ENCODE results near the gene GRM8. TPM values are rescaled to one million over a fixed set of nuclear protein-coding genes. Genes with fewer than 3 reads are reported as not detected.
A peak's percentile ranks its signal among the peaks of the same experiment; 100 is the strongest.

GRM8 gene
- total and polyA plus RNA-seq, 8 donors = 0.11 to 1.2 (median 0.89) TPM

- Histone ChIP-seq H3K4me3 (no peak overlapping the region), H3K36me3 (no peaks in the 10 kb centered on the region), H3K4me1 (no peaks in the 10 kb centered on the region), H3K9me3 (no peaks in the 10 kb centered on the region), H3K27me3 (no peaks in the 10 kb centered on the region), H3K27ac (no peak overlapping the region)
- TF ChIP-seq CTCF (IDR thresholded peaks at IDR 0.05) = no peak
- WGBS, 2 donors = 65 to 70% methylated on average over 2 of the region's 2 CpGs
- DNase-seq (no peak), ATAC-seq (no peak), FAIRE-seq (no peak)
- intact Hi-C loops (cut with DNase I) = no loop called here
Observed at GRCh38 chr7:126578338-126578737, 674.4 kb downstream of the GRM8 start.

GRCh38 chr7:126574276-126575250, 678.2 kb downstream of the GRM8 start:
- 61 to 74% methylated on average over 6 of the region's 6 CpGs for WGBS, 2 donors
- no peak for TF ChIP-seq CTCF (IDR thresholded peaks at IDR 0.05)
- no peak for FAIRE-seq

GRCh38 chr7:126570845-126571244, 681.9 kb downstream of the GRM8 start:
- H3K4me1 ChIP-seq = no peaks in the 10 kb centered on the region
- intact Hi-C loops (cut with DNase I) = no loop called here
- H3K4me3 ChIP-seq = no peak overlapping the region
- H3K27me3 ChIP-seq = no peaks in the 10 kb centered on the region
- DNase-seq = no peak
- no peaks in the 10 kb centered on the region for H3K9me3 ChIP-seq
- no peak for FAIRE-seq
- no peaks in the 10 kb centered on the region for H3K36me3 ChIP-seq
- H3K27ac ChIP-seq = no peak overlapping the region
- TF ChIP-seq CTCF (IDR thresholded peaks at IDR 0.05) = no peak
- no peak for ATAC-seq
- 88 to 94% methylated on average over 1 of the region's 1 CpG for WGBS, 2 donors

More at GRCh38 chr7:126574276-126575250, 678.2 kb downstream of the GRM8 start:
- Histone ChIP-seq H3K27me3 (no peaks in the 10 kb centered on the region), H3K36me3 (no peaks in the 10 kb centered on the region), H3K4me3 (no peak overlapping the region), H3K27ac (no peak overlapping the region), H3K9me3 (no peaks in the 10 kb centered on the region), H3K4me1 (no peaks in the 10 kb centered on the region)
- DNase-seq = no peak
- intact Hi-C loops (cut with DNase I) = no loop called here
- ATAC-seq = peak in 3 of 4 donors; percentile 28 to 56 (median 54)

- Histone ChIP-seq H3K9me3 (no peaks in the 10 kb centered on the region), H3K4me1 (no peaks in the 10 kb centered on the region), H3K27me3 (no peaks in the 10 kb centered on the region), H3K4me3 (no peak overlapping the region), H3K27ac (no peak overlapping the region), H3K36me3 (no peaks in the 10 kb centered on the region)
- FAIRE-seq (no peak), ATAC-seq (no peak), DNase-seq (no peak)
- no peak for TF ChIP-seq CTCF (IDR thresholded peaks at IDR 0.05)
- intact Hi-C loops (cut with DNase I) = no loop called here
- 62 to 72% methylated on average over 3 of the region's 3 CpGs for WGBS, 2 donors
Observed at GRCh38 chr7:126569402-126569801, 683.3 kb downstream of the GRM8 start.

- TF ChIP-seq CTCF (IDR thresholded peaks at IDR 0.05) = no peak
- Histone ChIP-seq H3K27ac (no peak overlapping the region), H3K4me1 (no peaks in the 10 kb centered on the region), H3K4me3 (no peak overlapping the region), H3K27me3 (no peaks in the 10 kb centered on the region), H3K9me3 (no peaks in the 10 kb centered on the region), H3K36me3 (no peaks in the 10 kb centered on the region)
- WGBS, 2 donors = 62 to 66% methylated on average over 4 of the region's 4 CpGs
- FAIRE-seq (no peak), DNase-seq (no peak), ATAC-seq (no peak)
- intact Hi-C loops (cut with DNase I) = no loop called here
Observed at GRCh38 chr7:126557271-126557670, 695.5 kb downstream of the GRM8 start.
